Loucy (cell line): ENCODE results near the gene VAMP7.

Experiments used
- EZH2phosphoT487 ChIP-seq: fragments of 200-600 bp; IDR thresholded peaks from 2 replicates; pipeline ENCODE4 v1.6.1; 2018; ENCODE audit warnings: antibody characterized with exemption, mild to moderate bottlenecking, moderate library complexity, borderline replicate concordance
- TF ChIP-seq, protein P1 (sequence below): fragments of 200-600 bp; sonication (generic); conservative IDR thresholded peaks from 2 replicates; pipeline ENCODE4 v1.5.1; 2014; ENCODE audit warnings: mild to moderate bottlenecking, antibody characterized with exemption, low read length

DNA sequence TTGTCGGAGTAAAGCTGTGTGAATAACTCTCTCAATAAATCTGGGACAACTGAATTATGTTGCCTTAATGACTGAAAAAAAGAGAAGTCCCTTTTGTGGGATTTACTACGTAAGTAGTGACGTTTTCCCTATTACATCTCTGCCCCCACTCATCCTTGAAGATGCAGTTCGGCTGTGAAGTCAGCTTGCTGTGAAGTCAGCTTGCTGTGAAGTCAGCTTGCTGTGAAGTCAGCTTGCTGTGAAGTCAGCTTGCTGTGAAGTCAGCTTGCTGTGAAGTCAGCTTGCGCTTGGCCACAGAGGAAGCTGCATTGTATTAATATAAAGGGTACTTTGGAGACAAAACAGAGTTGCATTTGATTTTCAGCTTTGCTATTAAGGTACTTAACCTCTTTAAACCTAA lies 8.0 kb upstream of the VAMP7 start:
- TF ChIP-seq, protein P1, sequence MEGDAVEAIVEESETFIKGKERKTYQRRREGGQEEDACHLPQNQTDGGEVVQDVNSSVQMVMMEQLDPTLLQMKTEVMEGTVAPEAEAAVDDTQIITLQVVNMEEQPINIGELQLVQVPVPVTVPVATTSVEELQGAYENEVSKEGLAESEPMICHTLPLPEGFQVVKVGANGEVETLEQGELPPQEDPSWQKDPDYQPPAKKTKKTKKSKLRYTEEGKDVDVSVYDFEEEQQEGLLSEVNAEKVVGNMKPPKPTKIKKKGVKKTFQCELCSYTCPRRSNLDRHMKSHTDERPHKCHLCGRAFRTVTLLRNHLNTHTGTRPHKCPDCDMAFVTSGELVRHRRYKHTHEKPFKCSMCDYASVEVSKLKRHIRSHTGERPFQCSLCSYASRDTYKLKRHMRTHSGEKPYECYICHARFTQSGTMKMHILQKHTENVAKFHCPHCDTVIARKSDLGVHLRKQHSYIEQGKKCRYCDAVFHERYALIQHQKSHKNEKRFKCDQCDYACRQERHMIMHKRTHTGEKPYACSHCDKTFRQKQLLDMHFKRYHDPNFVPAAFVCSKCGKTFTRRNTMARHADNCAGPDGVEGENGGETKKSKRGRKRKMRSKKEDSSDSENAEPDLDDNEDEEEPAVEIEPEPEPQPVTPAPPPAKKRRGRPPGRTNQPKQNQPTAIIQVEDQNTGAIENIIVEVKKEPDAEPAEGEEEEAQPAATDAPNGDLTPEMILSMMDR, result no peak
- TF ChIP-seq EZH2phosphoT487, result no peak
